Measurements from ENCODE around the gene FBXW8.

GRCh38 chr12:116927244-116927940, 16.6 kb downstream of the FBXW8 start:
- no peak for TF ChIP-seq POLR2AphosphoS5 (IDR thresholded peaks at IDR 0.05; ENCODE audit: low read depth)
- TF ChIP-seq, protein P1, sequence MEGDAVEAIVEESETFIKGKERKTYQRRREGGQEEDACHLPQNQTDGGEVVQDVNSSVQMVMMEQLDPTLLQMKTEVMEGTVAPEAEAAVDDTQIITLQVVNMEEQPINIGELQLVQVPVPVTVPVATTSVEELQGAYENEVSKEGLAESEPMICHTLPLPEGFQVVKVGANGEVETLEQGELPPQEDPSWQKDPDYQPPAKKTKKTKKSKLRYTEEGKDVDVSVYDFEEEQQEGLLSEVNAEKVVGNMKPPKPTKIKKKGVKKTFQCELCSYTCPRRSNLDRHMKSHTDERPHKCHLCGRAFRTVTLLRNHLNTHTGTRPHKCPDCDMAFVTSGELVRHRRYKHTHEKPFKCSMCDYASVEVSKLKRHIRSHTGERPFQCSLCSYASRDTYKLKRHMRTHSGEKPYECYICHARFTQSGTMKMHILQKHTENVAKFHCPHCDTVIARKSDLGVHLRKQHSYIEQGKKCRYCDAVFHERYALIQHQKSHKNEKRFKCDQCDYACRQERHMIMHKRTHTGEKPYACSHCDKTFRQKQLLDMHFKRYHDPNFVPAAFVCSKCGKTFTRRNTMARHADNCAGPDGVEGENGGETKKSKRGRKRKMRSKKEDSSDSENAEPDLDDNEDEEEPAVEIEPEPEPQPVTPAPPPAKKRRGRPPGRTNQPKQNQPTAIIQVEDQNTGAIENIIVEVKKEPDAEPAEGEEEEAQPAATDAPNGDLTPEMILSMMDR (IDR thresholded peaks at IDR 0.05; ENCODE audit: insufficient read depth, low read length), result no peak
- no peak for TF ChIP-seq SPI1 (IDR thresholded peaks at IDR 0.05; ENCODE audit: borderline replicate concordance, low read depth)

All from HL-60 (cell line).